GM19023 (cell line): ENCODE measurements around the gene GPR162.

ENCODE experiments used
- ATAC-seq: cut with Tn5 transposase; IDR thresholded peaks from one replicate; pipeline ENCODE4 v1.9.1; 2021; ENCODE audit warnings: mild to moderate bottlenecking, moderate library complexity; ENCODE audit not compliant: unreplicated experiment

GPR162 gene

GRCh38 chr12:6787309-6787708 lies 34.3 kb upstream of the GPR162 start:
- no peak for ATAC-seq

- no peak for ATAC-seq
Observed at GRCh38 chr12:6788972-6789924, 32.4 kb upstream of the GPR162 start, which contains the start of gene CD4. TSS of gene CD4 (plus strand) at chr12:6789528. CDS start at chr12:6800139, 10,611 bp downstream.

- no peak for ATAC-seq
Observed at GRCh38 chr12:6790496-6791150, 31.0 kb upstream of the GPR162 start.

- ATAC-seq: no peak
Observed at GRCh38 chr12:6791931-6792520, 29.6 kb upstream of the GPR162 start.

GRCh38 chr12:6792522-6793201 lies 29.0 kb upstream of the GPR162 start:
- ATAC-seq: no peak

GRCh38 chr12:6795088-6795487 lies 26.5 kb upstream of the GPR162 start:
- no peak for ATAC-seq

GRCh38 chr12:6796576-6796975 lies 25.0 kb upstream of the GPR162 start:
- ATAC-seq: no peak

- no peak for ATAC-seq
Observed at GRCh38 chr12:6799147-6799546, 22.5 kb upstream of the GPR162 start.

- ATAC-seq: no peak
Observed at GRCh38 chr12:6807170-6807569, 14.5 kb upstream of the GPR162 start.

GRCh38 chr12:6809056-6809455 lies 12.6 kb upstream of the GPR162 start:
- ATAC-seq: no peak

- no peak for ATAC-seq
Observed at GRCh38 chr12:6810758-6811157, 10.9 kb upstream of the GPR162 start.

GRCh38 chr12:6813363-6813762 lies 8.3 kb upstream of the GPR162 start:
- ATAC-seq: no peak

GRCh38 chr12:6816598-6816997 lies 5.0 kb upstream of the GPR162 start:
- no peak for ATAC-seq

- no peak for ATAC-seq
Observed at GRCh38 chr12:6817098-6817497, 4.5 kb upstream of the GPR162 start.

- ATAC-seq: no peak
Observed at GRCh38 chr12:6817662-6818157, 3.9 kb upstream of the GPR162 start.

- ATAC-seq: no peak
Observed at GRCh38 chr12:6818222-6818621, 3.4 kb upstream of the GPR162 start.

- no peak for ATAC-seq
Observed at GRCh38 chr12:6818645-6819044, 3.0 kb upstream of the GPR162 start.

- ATAC-seq: no peak
Observed at GRCh38 chr12:6819106-6820030, 2.3 kb upstream of the GPR162 start.

GRCh38 chr12:6820166-6820565 lies 1.5 kb upstream of the GPR162 start:
- ATAC-seq: no peak
